Uterus (tissue), 4 donors: ENCODE data around the gene CLTB. TPM values are rescaled to one million over a fixed set of nuclear protein-coding genes. Genes with fewer than 3 reads are reported as not detected.
"Not testable (repeated sequence)": the region's sequence is repeated elsewhere in the genome, so short reads cannot be mapped to it uniquely, and the experiment has no call there.

ENCODE experiments used
- DNase-seq, 2 donors: peaks; one replicate each; pipeline ENCODE4 v3.0.0-alpha.2; 2019 to 2020
- H3K27ac ChIP-seq, 2 donors: fragments of 200-600 bp; sonication (generic); 1 replicate in 1 of 2; 2 replicates in 1 of 2; pipeline ENCODE4 v1.5.1; 2016 to 2018
- H3K27me3 ChIP-seq, 2 donors: fragments of 200-600 bp; sonication (generic); one replicate each; pipeline ENCODE4 v1.5.1; 2018 to 2019; ENCODE audit warnings: control low read depth in 1 of 2
- H3K36me3 ChIP-seq, 2 donors: fragments of 200-600 bp; sonication (generic); one replicate each; pipeline ENCODE4 v1.5.1; 2019; ENCODE audit warnings: control low read depth in 1 of 2
- H3K4me1 ChIP-seq, 2 donors: fragments of 200-600 bp; sonication (generic); one replicate each; pipeline ENCODE4 v1.5.1; 2018 to 2019; ENCODE audit warnings: control low read depth in 1 of 2
- H3K4me3 ChIP-seq, 2 donors: fragments of 200-600 bp; sonication (generic); 1 replicate in 1 of 2; 2 replicates in 1 of 2; pipeline ENCODE4 v1.5.1; 2018 to 2019; ENCODE audit warnings: mild to moderate bottlenecking in 1 of 2
- H3K9me3 ChIP-seq, 2 donors: fragments of 200-600 bp; sonication (generic); one replicate each; pipeline ENCODE4 v1.5.1; 2019; ENCODE audit warnings: control low read depth in 1 of 2
- POLR2A ChIP-seq, 2 donors: fragments of 450-650 bp; IDR thresholded peaks; one replicate each; pipeline ENCODE4 v1.6.1; 2016; ENCODE audit warnings: antibody characterized with exemption in 2 of 2, mild to moderate bottlenecking in 1 of 2, moderate library complexity in 1 of 2
- intact Hi-C: fragments of 100-400 bp; cut with DNase I; formaldehyde crosslinking; loops from one replicate; pipeline ENCODE4 v1.15.1; 2023; ENCODE audit warnings: low total_unique reads
- total RNA-seq, 4 donors: library from RNA; depleted of rRNA in 3 of 4; stranded (reverse); fragments of >200 nt in 3 of 4; gene quantifications; one replicate each; pipeline versions ENCODE4 v1.1.0 to v1.2.4, GENCODE V29; 2014 to 2023
- TF ChIP-seq, protein P1 (sequence below), 4 experiments: fragments of 200-600 bp in 2 of 4; fragments of 450-650 bp in 2 of 4; sonication (generic) in 2 of 4; IDR thresholded peaks; one replicate each; pipeline ENCODE4 v1.5.1; 2016 to 2019; ENCODE audit warnings: antibody characterized with exemption in 4 of 4, mild to moderate bottlenecking in 2 of 4, moderate library complexity in 1 of 4
- donor health status: DM: yes; HTN: yes; CAD: no.

The CLTB gene
- total RNA-seq, 4 donors from 2014 or later = 34.7 to 162 (median 63.4) TPM

DNA sequence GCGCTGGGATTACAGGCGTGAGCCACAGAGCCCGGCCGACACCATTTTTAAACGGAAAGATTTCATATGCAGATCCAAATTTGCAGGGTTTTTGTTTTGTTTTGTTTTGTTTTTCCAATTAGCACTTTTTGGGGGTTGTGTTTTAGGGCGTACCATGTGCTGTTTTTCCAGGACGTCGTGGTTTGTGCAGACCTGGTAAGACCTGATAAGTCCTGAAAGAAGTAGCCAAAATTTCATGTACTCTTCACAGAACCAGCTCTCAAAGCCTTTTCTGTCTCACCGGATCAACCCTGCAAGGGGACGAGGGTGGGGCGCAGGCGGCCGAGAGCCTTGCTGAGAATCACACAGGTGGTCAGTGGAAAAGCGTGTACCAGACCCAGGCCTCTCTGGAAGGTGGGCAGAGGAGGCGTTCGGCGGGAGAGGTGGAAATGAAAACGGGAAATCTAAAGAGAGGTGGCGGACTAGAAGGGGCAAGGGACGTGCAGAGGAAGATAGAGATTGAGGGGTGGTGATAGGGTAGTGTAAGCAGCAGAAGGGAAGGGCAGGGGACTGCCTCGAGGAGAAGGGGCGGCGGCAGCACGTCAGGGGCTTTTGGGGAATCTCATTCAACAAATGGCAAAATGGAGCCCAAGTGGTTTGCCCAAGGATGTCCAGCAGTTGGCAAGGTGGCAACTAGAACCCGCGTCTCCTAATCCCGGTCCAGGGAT lies 30.7 kb upstream of the CLTB start:
- H3K4me1 ChIP-seq = peaks cover 4 to 14% of the 10 kb centered on the region in 2 donors
- peak overlapping the region; percentile 74 to 100 for H3K4me3 ChIP-seq
- TF ChIP-seq, protein P1, sequence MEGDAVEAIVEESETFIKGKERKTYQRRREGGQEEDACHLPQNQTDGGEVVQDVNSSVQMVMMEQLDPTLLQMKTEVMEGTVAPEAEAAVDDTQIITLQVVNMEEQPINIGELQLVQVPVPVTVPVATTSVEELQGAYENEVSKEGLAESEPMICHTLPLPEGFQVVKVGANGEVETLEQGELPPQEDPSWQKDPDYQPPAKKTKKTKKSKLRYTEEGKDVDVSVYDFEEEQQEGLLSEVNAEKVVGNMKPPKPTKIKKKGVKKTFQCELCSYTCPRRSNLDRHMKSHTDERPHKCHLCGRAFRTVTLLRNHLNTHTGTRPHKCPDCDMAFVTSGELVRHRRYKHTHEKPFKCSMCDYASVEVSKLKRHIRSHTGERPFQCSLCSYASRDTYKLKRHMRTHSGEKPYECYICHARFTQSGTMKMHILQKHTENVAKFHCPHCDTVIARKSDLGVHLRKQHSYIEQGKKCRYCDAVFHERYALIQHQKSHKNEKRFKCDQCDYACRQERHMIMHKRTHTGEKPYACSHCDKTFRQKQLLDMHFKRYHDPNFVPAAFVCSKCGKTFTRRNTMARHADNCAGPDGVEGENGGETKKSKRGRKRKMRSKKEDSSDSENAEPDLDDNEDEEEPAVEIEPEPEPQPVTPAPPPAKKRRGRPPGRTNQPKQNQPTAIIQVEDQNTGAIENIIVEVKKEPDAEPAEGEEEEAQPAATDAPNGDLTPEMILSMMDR (IDR thresholded peaks at IDR 0.05) = no peak
- TF ChIP-seq POLR2A (IDR thresholded peaks at IDR 0.05) = no peak
- peak in 1 of 2 donors; percentile 20 for DNase-seq
- peak overlapping the region; percentile 92 to 97 for H3K27ac ChIP-seq
- H3K27me3 ChIP-seq = no peaks in the 10 kb centered on the region
- intact Hi-C loops = loop anchor here (5.0 kb wide), 1 partner anchor 85 kb away; no protein-coding TSS in a partner anchor
- no peaks in the 10 kb centered on the region for H3K36me3 ChIP-seq
- no peaks in the 10 kb centered on the region for H3K9me3 ChIP-seq

DNA sequence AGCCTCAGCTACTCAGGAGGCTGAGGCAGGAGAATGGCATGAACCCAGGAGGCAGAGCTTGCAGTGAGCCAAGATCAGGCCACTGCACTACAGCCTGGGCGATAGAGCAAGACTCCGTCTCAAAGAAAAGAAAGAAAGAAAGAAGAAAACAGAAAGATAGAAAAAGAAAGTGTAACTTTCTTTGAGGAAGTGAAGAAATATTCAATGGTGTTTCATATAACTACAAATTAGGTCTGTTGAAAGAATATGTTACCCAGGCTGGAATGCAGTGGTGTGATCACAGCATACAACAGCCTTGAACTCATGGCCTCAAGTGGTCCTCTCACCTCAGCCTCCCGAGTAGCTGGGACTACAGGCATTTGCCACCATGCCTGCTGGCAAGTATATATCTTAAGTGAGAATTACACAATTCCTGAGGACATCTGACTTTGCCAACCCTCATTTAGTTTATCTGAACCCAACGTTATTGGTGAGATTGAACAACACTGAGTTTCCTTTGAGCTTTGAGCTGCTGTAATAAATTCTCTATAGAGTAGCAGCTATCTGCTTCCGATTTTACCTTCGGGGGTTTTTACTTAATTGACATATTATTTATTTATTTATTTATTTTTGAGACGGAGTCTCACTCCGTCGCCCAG lies 29.8 kb upstream of the CLTB start:
- Histone ChIP-seq H3K4me1 (peaks cover 4 to 14% of the 10 kb centered on the region in 2 donors), H3K36me3 (no peaks in the 10 kb centered on the region), H3K27ac (no peak overlapping the region), H3K27me3 (no peaks in the 10 kb centered on the region), H3K4me3 (no peak overlapping the region), H3K9me3 (no peaks in the 10 kb centered on the region)
- intact Hi-C loops = loop anchor here (5.0 kb wide), 1 partner anchor 86 kb away; no protein-coding TSS in a partner anchor
- TF ChIP-seq, protein P1 (IDR thresholded peaks at IDR 0.05) = no peak
- DNase-seq = no peak

DNA sequence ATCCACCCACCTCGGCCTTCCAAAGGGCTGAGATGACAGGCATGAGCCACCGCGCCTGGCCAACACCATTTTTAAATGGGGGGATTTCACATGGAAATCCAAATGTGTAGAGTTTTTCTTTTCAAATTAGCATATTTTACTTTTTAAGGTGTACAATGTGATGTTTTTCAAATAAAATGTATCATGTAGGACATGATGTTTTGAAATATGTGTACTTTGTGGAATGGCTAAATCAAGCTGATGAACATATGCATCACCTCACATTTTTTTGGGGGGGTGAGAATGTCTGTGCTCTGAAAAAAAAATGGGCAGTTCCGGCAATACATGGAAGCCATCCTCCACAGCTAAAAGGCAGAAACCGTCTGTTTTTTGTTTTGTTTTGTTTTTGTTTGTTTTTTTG lies 28.4 kb upstream of the CLTB start:
- no peak for DNase-seq
- H3K9me3 ChIP-seq = no peaks in the 10 kb centered on the region
- H3K4me3 ChIP-seq = no peak overlapping the region
- no peaks in the 10 kb centered on the region for H3K36me3 ChIP-seq
- TF ChIP-seq, protein P1 (IDR thresholded peaks at IDR 0.05) = no peak
- no peak for TF ChIP-seq POLR2A (IDR thresholded peaks at IDR 0.05)
- intact Hi-C loops = loop anchor here (5.0 kb wide), 1 partner anchor 88 kb away; no protein-coding TSS in a partner anchor
- H3K27ac ChIP-seq = no peak overlapping the region
- H3K4me1 ChIP-seq = peaks cover 4 to 14% of the 10 kb centered on the region in 2 donors
- H3K27me3 ChIP-seq = no peaks in the 10 kb centered on the region

DNA sequence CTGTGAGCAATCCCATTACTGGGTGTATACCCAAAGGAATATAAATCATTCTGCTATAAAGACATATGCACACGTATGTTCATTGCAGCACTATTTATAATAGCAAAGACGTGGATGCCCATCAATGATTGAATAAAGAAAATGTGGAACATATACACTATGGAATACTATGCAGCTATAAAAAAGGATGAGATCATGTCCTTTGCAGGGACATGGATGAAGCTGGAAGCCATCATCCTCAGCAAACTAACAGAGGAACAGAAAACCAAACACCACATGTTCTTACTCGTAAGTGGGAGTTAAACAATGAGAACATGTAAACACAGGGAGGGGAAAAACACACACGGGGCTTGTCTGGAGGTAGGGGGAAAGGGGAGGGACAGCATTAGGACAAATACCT lies 26.6 kb upstream of the CLTB start:
- H3K27ac ChIP-seq, H3K4me1 ChIP-seq, H3K4me3 ChIP-seq, intact Hi-C loops, H3K9me3 ChIP-seq, H3K36me3 ChIP-seq, H3K27me3 ChIP-seq, DNase-seq: not testable (repeated sequence)

DNA sequence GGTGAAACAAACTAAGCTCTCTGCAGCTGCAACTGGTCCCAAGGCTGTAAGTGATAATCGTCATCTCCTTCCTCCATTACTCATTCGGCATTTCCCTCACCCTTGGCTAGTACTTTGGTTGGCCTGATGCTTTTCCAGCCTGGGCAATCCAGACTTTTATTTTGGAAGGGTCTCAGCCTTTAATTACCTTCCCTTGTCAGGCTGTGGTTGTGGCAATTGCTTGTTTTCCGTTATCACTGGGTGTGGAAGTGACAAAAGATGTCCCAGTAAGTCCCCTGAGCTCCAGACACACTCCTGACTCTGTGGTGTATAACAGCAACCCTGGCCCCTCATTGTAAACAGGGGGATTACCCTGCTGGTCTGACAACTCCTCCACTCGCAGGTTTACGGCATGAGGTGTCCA lies 25.6 kb upstream of the CLTB start:
- intact Hi-C loops = no loop called here
- Histone ChIP-seq H3K27me3 (no peaks in the 10 kb centered on the region), H3K4me1 (peaks cover 0 to 4% of the 10 kb centered on the region in 2 donors), H3K27ac (no peak overlapping the region), H3K9me3 (no peaks in the 10 kb centered on the region), H3K4me3 (no peak overlapping the region), H3K36me3 (no peaks in the 10 kb centered on the region)
- TF ChIP-seq, protein P1 (IDR thresholded peaks at IDR 0.05) = no peak
- no peak for TF ChIP-seq POLR2A (IDR thresholded peaks at IDR 0.05)
- DNase-seq = no peak
